ENCODE results near the gene CLDN16.

DNA sequence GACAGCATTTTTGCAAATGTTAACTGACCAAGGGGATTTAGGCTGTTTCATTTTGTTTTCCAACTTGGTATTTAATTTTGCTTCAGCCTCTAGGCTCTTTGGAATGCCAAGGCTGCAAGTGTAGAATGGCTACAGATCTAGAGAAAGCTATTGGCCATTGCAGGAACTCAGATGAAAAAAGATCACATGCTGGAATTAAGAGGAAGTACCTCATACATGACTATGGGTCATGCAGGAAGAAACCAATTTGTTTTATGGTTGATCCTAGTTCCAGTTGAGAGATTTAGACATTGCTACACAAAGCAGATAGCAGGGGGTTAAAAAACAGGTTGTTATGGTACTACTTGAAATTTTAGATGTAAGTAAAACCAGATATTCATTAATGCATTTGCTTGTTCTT is 12.7 kb upstream of the CLDN16 start:
- TF ChIP-seq, protein P1, sequence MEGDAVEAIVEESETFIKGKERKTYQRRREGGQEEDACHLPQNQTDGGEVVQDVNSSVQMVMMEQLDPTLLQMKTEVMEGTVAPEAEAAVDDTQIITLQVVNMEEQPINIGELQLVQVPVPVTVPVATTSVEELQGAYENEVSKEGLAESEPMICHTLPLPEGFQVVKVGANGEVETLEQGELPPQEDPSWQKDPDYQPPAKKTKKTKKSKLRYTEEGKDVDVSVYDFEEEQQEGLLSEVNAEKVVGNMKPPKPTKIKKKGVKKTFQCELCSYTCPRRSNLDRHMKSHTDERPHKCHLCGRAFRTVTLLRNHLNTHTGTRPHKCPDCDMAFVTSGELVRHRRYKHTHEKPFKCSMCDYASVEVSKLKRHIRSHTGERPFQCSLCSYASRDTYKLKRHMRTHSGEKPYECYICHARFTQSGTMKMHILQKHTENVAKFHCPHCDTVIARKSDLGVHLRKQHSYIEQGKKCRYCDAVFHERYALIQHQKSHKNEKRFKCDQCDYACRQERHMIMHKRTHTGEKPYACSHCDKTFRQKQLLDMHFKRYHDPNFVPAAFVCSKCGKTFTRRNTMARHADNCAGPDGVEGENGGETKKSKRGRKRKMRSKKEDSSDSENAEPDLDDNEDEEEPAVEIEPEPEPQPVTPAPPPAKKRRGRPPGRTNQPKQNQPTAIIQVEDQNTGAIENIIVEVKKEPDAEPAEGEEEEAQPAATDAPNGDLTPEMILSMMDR (IDR thresholded peaks at IDR 0.05; ENCODE audit: poor library complexity): no peak
- no peak for TF ChIP-seq EZH2 (IDR thresholded peaks at IDR 0.05; ENCODE audit: borderline replicate concordance)

Measured in hepatocyte (in vitro differentiated cells).